ENCODE results near the gene NAPG. TPM values are rescaled to one million over a fixed set of nuclear protein-coding genes. Genes with fewer than 3 reads are reported as not detected.

The NAPG gene
- total RNA-seq, 1 donor from 2014 or later: 28.3 TPM

DNA sequence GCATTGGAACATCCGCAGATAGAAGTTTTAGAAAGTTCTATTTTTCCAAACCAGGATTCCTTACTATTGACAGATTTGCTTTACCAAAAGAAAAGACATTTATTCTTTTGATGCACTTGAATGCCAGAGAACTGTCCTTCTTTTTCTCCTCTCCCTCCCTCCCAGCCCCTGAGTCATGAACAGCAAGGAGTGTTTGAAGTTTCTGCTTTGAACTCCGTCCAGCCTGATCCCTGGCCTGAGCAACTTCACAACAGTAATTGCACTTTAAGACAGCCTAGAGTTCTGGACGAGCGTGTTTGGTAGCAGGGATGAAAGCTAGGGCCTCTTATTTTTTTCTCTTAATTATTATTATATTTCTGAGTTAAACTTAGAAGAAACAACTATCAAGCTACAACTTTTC is 37.8 kb upstream of the NAPG start:
- Mint-ChIP-seq H3K4me1 (ENCODE audit: unreplicated experiment) (peaks cover 4% of the 10 kb centered on the region), H3K27me3 (ENCODE audit: unreplicated experiment) (no peaks in the 10 kb centered on the region), H3K9me3 (ENCODE audit: unreplicated experiment) (no peaks in the 10 kb centered on the region), H3K27ac (ENCODE audit: unreplicated experiment) (no peak overlapping the region), H3K36me3 (ENCODE audit: unreplicated experiment) (no peaks in the 10 kb centered on the region), H3K4me3 (ENCODE audit: unreplicated experiment) (no peak overlapping the region)
- TF ChIP-seq, protein P1, sequence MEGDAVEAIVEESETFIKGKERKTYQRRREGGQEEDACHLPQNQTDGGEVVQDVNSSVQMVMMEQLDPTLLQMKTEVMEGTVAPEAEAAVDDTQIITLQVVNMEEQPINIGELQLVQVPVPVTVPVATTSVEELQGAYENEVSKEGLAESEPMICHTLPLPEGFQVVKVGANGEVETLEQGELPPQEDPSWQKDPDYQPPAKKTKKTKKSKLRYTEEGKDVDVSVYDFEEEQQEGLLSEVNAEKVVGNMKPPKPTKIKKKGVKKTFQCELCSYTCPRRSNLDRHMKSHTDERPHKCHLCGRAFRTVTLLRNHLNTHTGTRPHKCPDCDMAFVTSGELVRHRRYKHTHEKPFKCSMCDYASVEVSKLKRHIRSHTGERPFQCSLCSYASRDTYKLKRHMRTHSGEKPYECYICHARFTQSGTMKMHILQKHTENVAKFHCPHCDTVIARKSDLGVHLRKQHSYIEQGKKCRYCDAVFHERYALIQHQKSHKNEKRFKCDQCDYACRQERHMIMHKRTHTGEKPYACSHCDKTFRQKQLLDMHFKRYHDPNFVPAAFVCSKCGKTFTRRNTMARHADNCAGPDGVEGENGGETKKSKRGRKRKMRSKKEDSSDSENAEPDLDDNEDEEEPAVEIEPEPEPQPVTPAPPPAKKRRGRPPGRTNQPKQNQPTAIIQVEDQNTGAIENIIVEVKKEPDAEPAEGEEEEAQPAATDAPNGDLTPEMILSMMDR (IDR thresholded peaks at IDR 0.05): no peak
- no peak for DNase-seq (ENCODE audit: extremely low spot score, unreplicated experiment)

GRCh38 chr18:10490401-10491165 is 35.2 kb upstream of the NAPG start:
- no peaks in the 10 kb centered on the region for H3K36me3 Mint-ChIP-seq (ENCODE audit: unreplicated experiment)
- no peak for DNase-seq (ENCODE audit: extremely low spot score, unreplicated experiment)
- peaks cover 5% of the 10 kb centered on the region for H3K27me3 Mint-ChIP-seq (ENCODE audit: unreplicated experiment)
- TF ChIP-seq, protein P1 (IDR thresholded peaks at IDR 0.05): no peak
- no peak overlapping the region for H3K27ac Mint-ChIP-seq (ENCODE audit: unreplicated experiment)
- no peaks in the 10 kb centered on the region for H3K9me3 Mint-ChIP-seq (ENCODE audit: unreplicated experiment)
- no peak overlapping the region for H3K4me3 Mint-ChIP-seq (ENCODE audit: unreplicated experiment)
- H3K4me1 Mint-ChIP-seq (ENCODE audit: unreplicated experiment): peaks cover 4% of the 10 kb centered on the region

DNA sequence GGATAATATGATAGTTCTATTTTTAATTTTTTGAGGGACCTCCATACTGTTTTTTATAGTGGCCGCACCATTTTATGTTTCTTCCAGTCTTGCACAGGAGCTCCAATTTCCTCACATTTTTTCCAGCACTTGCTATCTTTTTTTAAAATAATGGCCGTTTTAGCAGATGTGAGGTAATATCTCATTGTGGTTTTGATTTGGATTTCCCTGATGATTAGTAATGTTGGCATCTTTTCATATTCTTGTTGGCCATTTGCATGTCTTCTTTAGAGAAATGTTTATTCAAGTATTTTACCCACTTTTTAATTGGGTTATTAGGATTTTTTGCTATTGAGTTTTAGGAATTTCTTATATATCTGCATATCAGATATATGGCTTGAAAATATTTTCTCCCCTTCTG is 29.9 kb upstream of the NAPG start:
- Mint-ChIP-seq H3K9me3 (ENCODE audit: unreplicated experiment) (peaks cover under 1% of the 10 kb centered on the region), H3K4me3 (ENCODE audit: unreplicated experiment) (no peak overlapping the region), H3K4me1 (ENCODE audit: unreplicated experiment) (no peaks in the 10 kb centered on the region), H3K36me3 (ENCODE audit: unreplicated experiment) (no peaks in the 10 kb centered on the region), H3K27me3 (ENCODE audit: unreplicated experiment) (peaks cover 39% of the 10 kb centered on the region), H3K27ac (ENCODE audit: unreplicated experiment) (no peak overlapping the region)
- TF ChIP-seq, protein P1 (IDR thresholded peaks at IDR 0.05): no peak
- DNase-seq (ENCODE audit: extremely low spot score, unreplicated experiment): no peak

- H3K4me3 Mint-ChIP-seq (ENCODE audit: unreplicated experiment): no peak overlapping the region
- no peaks in the 10 kb centered on the region for H3K4me1 Mint-ChIP-seq (ENCODE audit: unreplicated experiment)
- no peaks in the 10 kb centered on the region for H3K36me3 Mint-ChIP-seq (ENCODE audit: unreplicated experiment)
- no peak for DNase-seq (ENCODE audit: extremely low spot score, unreplicated experiment)
- H3K9me3 Mint-ChIP-seq (ENCODE audit: unreplicated experiment): peaks cover 6% of the 10 kb centered on the region
- no peak overlapping the region for H3K27ac Mint-ChIP-seq (ENCODE audit: unreplicated experiment)
- TF ChIP-seq, protein P1 (IDR thresholded peaks at IDR 0.05): no peak
- peaks cover 52% of the 10 kb centered on the region for H3K27me3 Mint-ChIP-seq (ENCODE audit: unreplicated experiment)
These were observed 28.5 kb upstream of the NAPG start for GRCh38 chr18:10497206-10497749.

DNA sequence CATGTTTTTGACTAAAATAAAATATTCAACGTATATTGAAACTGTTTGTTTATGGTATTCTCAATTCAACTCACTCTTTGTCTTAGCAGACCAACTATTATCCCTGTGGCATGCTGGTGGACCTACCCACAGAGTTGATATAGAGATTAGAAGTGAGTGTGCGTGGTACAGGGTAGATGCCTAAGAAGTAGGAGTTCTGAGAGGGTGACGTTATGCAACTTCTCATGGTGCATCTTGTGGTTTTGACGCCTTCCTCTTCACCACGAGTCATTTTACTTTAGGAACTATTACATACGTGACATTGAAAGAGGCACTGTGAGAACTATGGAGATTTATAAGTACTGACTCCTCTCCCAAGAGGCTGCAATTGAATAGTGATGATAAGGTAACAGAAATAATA is 26.6 kb upstream of the NAPG start:
- Mint-ChIP-seq H3K36me3 (ENCODE audit: unreplicated experiment) (no peaks in the 10 kb centered on the region), H3K27me3 (ENCODE audit: unreplicated experiment) (peaks cover 64% of the 10 kb centered on the region), H3K4me1 (ENCODE audit: unreplicated experiment) (no peaks in the 10 kb centered on the region), H3K9me3 (ENCODE audit: unreplicated experiment) (peaks cover 6% of the 10 kb centered on the region), H3K27ac (ENCODE audit: unreplicated experiment) (no peak overlapping the region), H3K4me3 (ENCODE audit: unreplicated experiment) (no peak overlapping the region)
- TF ChIP-seq, protein P1 (IDR thresholded peaks at IDR 0.05): no peak
- DNase-seq (ENCODE audit: extremely low spot score, unreplicated experiment): no peak

All from osteocyte (in vitro differentiated cells).